ENCODE measurements around the gene TICAM1.

The TICAM1 gene

GRCh38 chr19:4831304-4831978 is at the start of gene TICAM1:
Gene TICAM1 (minus strand): TSS chr19:4831712. CDS start chr19:4818377, 13,335 bp downstream.
- POLR2A ChIA-PET: no interaction called here
- no peak for DNase-seq (ENCODE audit: extremely low spot score)
- TF ChIP-seq HDGF (IDR thresholded peaks at IDR 0.05; ENCODE audit: borderline replicate concordance): no peak
- no peak for TF ChIP-seq TARDBP (IDR thresholded peaks at IDR 0.05)
- TF ChIP-seq L3MBTL2 (conservative IDR thresholded peaks at IDR 0.05): no peak
- no peak for TF ChIP-seq SP1 (IDR thresholded peaks at IDR 0.05)
- TF ChIP-seq FOXK2 (IDR thresholded peaks at IDR 0.05): no peak
- CTCF ChIA-PET: interaction anchor here (0.9 to 1.8 kb wide), 2 partner anchors 22 to 309 kb away, joined by 4 to 8 read pairs; no protein-coding TSS in a partner anchor

GRCh38 chr19:4879041-4879440 is 47.5 kb upstream of the TICAM1 start:
- TF ChIP-seq HDGF (IDR thresholded peaks at IDR 0.05; ENCODE audit: borderline replicate concordance): no peak
- no peak for TF ChIP-seq NFRKB (IDR thresholded peaks at IDR 0.05)
- TF ChIP-seq CTBP1 (IDR thresholded peaks at IDR 0.05; ENCODE audit: borderline replicate concordance): no peak
- no peak for TF ChIP-seq LEF1 (IDR thresholded peaks at IDR 0.05; ENCODE audit: borderline replicate concordance)
- no peak for TF ChIP-seq PKNOX1 (IDR thresholded peaks at IDR 0.05)
- no peak for TF ChIP-seq FOXM1 (IDR thresholded peaks at IDR 0.05; ENCODE audit: borderline replicate concordance)
- TF ChIP-seq FOXK2 (IDR thresholded peaks at IDR 0.05): no peak
- TF ChIP-seq ELF4 (IDR thresholded peaks at IDR 0.05): no peak
- no peak for TF ChIP-seq ARNT (IDR thresholded peaks at IDR 0.05)
- TF ChIP-seq ZNF384 (IDR thresholded peaks at IDR 0.05): no peak
- TF ChIP-seq BHLHE40 (IDR thresholded peaks at IDR 0.05; ENCODE audit: borderline replicate concordance): no peak
- TF ChIP-seq TARDBP (IDR thresholded peaks at IDR 0.05): no peak
- TF ChIP-seq L3MBTL2 (conservative IDR thresholded peaks at IDR 0.05): no peak
- no peak for TF ChIP-seq SUZ12 (IDR thresholded peaks at IDR 0.05)
- no peak for DNase-seq (ENCODE audit: extremely low spot score)
- ChIA-PET POLR2A (no interaction called here), CTCF (no interaction called here)

- CTCF ChIA-PET: no interaction called here
- no peak for DNase-seq (ENCODE audit: extremely low spot score)
- POLR2A ChIA-PET: no interaction called here
- TF ChIP-seq PKNOX1 (IDR thresholded peaks at IDR 0.05) (no peak), FOXM1 (IDR thresholded peaks at IDR 0.05; ENCODE audit: borderline replicate concordance) (no peak), HDGF (IDR thresholded peaks at IDR 0.05; ENCODE audit: borderline replicate concordance) (no peak), LEF1 (IDR thresholded peaks at IDR 0.05; ENCODE audit: borderline replicate concordance) (no peak), L3MBTL2 (conservative IDR thresholded peaks at IDR 0.05) (no peak), CTBP1 (IDR thresholded peaks at IDR 0.05; ENCODE audit: borderline replicate concordance) (no peak)
Observed at GRCh38 chr19:4878491-4878968, 47.0 kb upstream of the TICAM1 start.

GRCh38 chr19:4877753-4878490 is 46.4 kb upstream of the TICAM1 start:
- POLR2A ChIA-PET: no interaction called here

GRCh38 chr19:4873930-4874329 is 42.4 kb upstream of the TICAM1 start:
- TF ChIP-seq FOXM1 (IDR thresholded peaks at IDR 0.05; ENCODE audit: borderline replicate concordance) (no peak), TARDBP (IDR thresholded peaks at IDR 0.05) (no peak), ELF4 (IDR thresholded peaks at IDR 0.05) (no peak), ZNF384 (IDR thresholded peaks at IDR 0.05) (no peak), L3MBTL2 (conservative IDR thresholded peaks at IDR 0.05) (no peak), BHLHE40 (IDR thresholded peaks at IDR 0.05; ENCODE audit: borderline replicate concordance) (no peak), PKNOX1 (IDR thresholded peaks at IDR 0.05) (no peak), FOXA1 (IDR thresholded peaks at IDR 0.05) (no peak), LEF1 (IDR thresholded peaks at IDR 0.05; ENCODE audit: borderline replicate concordance) (no peak), SP1 (IDR thresholded peaks at IDR 0.05) (no peak), ARNT (IDR thresholded peaks at IDR 0.05) (no peak), SUZ12 (IDR thresholded peaks at IDR 0.05) (no peak), FOXK2 (IDR thresholded peaks at IDR 0.05) (no peak), CTBP1 (IDR thresholded peaks at IDR 0.05; ENCODE audit: borderline replicate concordance) (no peak)
- ChIA-PET POLR2A (no interaction called here), CTCF (interaction anchor here (4.7 kb wide), 1 partner anchor 38 kb away, joined by 30 read pairs; no protein-coding TSS in a partner anchor)
- DNase-seq (ENCODE audit: extremely low spot score): no peak

More at GRCh38 chr19:4877753-4878490, 46.4 kb upstream of the TICAM1 start:
- no peak for TF ChIP-seq ARNT (IDR thresholded peaks at IDR 0.05)
- TF ChIP-seq L3MBTL2 (conservative IDR thresholded peaks at IDR 0.05): no peak
- TF ChIP-seq HDGF (IDR thresholded peaks at IDR 0.05; ENCODE audit: borderline replicate concordance): no peak
- TF ChIP-seq SUZ12 (IDR thresholded peaks at IDR 0.05): no peak
- no peak for TF ChIP-seq FOXM1 (IDR thresholded peaks at IDR 0.05; ENCODE audit: borderline replicate concordance)
- no peak for TF ChIP-seq ZNF384 (IDR thresholded peaks at IDR 0.05)
- no peak for TF ChIP-seq CTBP1 (IDR thresholded peaks at IDR 0.05; ENCODE audit: borderline replicate concordance)
- no peak for TF ChIP-seq PKNOX1 (IDR thresholded peaks at IDR 0.05)
- no peak for TF ChIP-seq BHLHE40 (IDR thresholded peaks at IDR 0.05; ENCODE audit: borderline replicate concordance)
- TF ChIP-seq FOXA1 (IDR thresholded peaks at IDR 0.05): no peak
- no peak for TF ChIP-seq SP1 (IDR thresholded peaks at IDR 0.05)
- TF ChIP-seq ELF4 (IDR thresholded peaks at IDR 0.05): no peak
- TF ChIP-seq NFRKB (IDR thresholded peaks at IDR 0.05): no peak
- no peak for TF ChIP-seq TARDBP (IDR thresholded peaks at IDR 0.05)
- no peak for TF ChIP-seq LEF1 (IDR thresholded peaks at IDR 0.05; ENCODE audit: borderline replicate concordance)
- no peak for TF ChIP-seq FOXK2 (IDR thresholded peaks at IDR 0.05)
- DNase-seq (ENCODE audit: extremely low spot score): no peak
- CTCF ChIA-PET: no interaction called here

All from HEK293T (cell line).